Stimulated activated CD8-positive, alpha-beta memory T cell treated with anti-CD3 and anti-CD28 coated beads, Interleukin-12 subunit alpha, Interleukin-12 subunit beta, amount 100 ng/mL, for 1 hour (primary cell): ENCODE data around the gene NADSYN1.

ENCODE experiments used
- DNase-seq: peaks from one replicate; pipeline ENCODE4 v3.0.0-alpha.2; 2020; ENCODE audit warnings: low read depth

The NADSYN1 gene

GRCh38 chr11:71548716-71549151, 95.7 kb downstream of the NADSYN1 start:
- DNase-seq = no peak
